SK-N-MC (cell line): ENCODE results near the gene PCYOX1L.

Experiments
- EZH2 ChIP-seq: fragments of 200-600 bp; sonication (generic); IDR thresholded peaks from one replicate; pipeline ENCODE4 v1.6.1; 2017; ENCODE audit warnings: antibody characterized with exemption
- FOXP2 ChIP-seq: optimal IDR thresholded peaks from 2 replicates; pipeline ENCODE3; 2011; ENCODE audit warnings: mild to moderate bottlenecking, moderate library complexity; ENCODE audit not compliant: insufficient read depth; ENCODE audit errors: extremely low read length, control extremely low read depth
- POLR2AphosphoS5 ChIP-seq: IDR thresholded peaks from 2 replicates; pipeline ENCODE4 v1.6.1; 2012; ENCODE audit warnings: mild to moderate bottlenecking, low read depth, low read length, borderline replicate concordance

GRCh38 chr5:149358294-149358651, 427 bp downstream of the PCYOX1L start:
- TF ChIP-seq EZH2, result no peak
- no peak for TF ChIP-seq FOXP2
- no peak for TF ChIP-seq POLR2AphosphoS5
